NCI-H2029 treated with DMSO at 0.1 percent for 48 hours (cell line): ENCODE results near the gene IGF2BP2.

Source experiments
- DNase-seq: peaks from one replicate; lab custom pipeline; 2025; lab: John Stamatoyannopoulos, UW

Gene IGF2BP2

DNA sequence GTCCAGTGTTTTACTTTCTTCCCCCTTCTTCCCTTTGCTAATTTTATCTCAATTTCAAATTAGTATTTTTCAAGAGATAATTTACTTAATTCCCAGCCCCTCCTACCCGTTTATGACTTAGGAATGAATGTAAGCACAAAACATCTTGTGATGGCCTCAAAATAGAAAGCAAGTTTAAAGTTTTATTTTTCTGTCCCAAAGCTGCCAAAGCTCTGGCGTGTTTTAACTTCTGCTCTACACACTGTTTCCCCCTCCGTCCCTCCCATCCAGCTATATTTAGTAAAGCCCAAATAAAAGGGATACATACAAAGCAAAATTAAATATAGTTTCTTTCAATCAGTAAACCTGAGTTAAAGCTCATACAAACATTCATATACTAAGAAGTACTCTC, 59.9 kb downstream of the IGF2BP2 start:
- no peak for DNase-seq

DNA sequence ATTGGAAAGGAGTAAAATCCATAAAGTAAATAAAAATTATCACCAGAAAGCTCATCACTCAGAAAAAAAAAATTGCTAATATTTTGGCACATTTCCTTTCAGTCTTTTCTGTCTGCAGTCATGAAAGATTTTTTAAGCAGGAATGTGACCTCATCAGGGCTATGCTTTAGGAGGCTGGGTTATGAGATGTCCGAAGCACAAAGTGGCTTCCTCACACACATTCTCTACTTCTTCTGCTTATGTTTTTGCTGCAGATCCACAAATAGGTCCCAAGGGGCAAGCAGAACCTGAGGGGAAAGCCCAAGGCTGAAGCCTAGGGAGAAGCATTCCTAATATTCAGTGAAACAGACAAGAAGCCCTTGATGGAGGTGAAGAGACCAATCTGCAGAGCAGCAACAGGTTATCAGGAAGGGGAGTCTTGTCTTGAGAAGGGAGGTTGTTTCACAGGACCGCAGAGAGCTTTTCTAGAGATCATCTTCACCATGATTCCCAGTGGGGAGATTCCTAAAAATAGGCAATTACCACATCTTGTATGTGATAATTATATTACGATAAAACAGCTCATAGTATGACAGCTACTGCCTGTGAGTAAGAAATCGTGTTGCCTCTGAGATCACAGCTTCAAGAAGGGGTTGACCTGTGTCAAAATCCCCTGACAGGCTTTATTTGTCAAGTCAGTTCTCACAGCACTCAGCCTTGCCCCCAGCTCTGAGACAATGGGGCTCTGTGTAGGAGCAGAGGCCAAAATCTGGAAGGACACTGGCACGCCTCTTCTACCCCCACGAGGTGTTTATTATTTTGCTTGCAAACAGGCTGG, 60.5 kb downstream of the IGF2BP2 start:
- no peak for DNase-seq

DNA sequence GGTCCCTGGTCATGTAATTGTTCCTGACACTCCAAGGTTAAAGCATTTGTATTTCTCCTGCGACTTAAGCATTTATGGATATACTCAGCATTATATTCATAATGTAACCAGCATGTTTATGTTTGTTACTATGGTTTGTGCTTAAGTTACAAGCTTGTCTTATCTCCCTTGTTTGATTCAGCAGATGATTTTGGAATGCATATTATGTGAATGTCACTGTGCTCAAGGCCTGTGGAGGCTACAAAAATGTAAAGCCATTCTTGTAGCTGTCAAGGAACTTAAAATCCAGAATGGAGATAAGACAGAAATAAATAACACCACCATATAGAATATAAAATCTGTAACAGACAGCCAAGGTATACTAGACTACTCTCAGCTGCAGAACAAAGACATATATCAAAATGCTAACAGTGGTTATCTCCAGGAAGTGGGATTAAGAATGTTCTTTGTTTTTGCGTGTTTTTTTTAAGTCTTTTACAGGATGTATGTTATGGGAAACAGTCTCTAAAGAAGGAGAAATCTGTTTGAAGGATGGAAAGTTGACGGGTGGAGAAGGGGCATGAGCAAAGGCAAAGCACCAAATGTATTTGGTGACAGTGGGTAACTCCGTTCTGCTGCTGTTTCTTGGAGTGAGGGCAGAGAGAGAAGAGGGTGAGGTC, 61.4 kb downstream of the IGF2BP2 start:
- DNase-seq, result no peak

DNA sequence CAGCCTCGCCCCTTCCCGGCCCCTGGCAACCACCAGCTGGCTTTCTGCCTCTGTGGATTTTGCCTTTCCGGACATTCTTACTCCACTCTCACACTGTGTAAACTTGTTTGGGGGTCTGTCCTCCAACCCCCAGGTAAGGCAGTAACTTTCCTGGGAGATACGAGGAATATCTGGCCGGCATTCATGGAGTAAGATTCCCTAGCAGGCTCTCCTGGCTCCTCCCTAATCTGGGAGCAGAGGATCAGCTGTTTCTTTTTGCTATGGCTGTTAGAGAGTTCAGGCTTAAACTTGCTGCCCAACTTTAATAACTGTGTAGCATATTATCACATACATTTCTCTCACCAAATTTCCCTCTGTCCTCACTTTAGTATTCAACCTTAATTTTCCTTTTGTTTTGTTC, 64.3 kb downstream of the IGF2BP2 start:
- no peak for DNase-seq

GRCh38 chr3:185760088-185760487, 64.8 kb downstream of the IGF2BP2 start:
- no peak for DNase-seq

DNA sequence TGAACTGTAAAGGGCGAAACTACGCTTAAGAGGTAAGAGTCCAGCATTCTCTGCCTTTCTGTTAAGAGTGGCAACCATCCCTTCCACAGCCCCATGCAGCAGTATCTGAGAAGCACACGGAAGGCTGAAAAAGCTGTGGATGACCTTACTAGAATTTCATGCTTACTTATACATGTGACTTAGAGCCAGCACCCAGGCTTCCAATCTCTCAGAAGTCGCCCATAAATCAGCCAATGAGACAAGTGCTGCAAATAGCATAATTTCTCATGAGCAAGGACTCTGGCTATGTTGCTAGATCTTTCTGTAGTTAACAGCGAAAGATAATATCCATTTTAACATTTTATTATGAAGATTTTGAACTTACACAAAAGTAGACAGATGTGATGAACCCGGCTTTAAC, 65.3 kb downstream of the IGF2BP2 start:
- DNase-seq, result no peak

DNA sequence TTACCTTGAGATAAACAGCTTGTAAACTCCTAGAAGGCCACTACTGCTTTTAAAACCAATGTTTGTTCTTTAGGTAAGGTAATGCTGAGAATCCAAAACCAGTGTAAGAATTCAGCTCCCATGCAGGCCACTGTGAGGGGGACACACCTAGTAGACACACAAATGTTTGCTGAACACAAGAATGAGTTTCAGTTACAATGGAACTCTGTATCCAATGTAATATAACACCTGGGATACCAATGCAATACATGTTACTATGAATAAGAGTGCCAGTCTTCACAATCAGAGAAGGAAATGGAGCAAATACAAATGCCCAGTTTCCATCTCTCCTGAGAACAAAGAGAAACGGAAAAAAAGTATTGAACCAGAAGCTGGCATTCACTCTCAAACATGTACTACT, 65.9 kb downstream of the IGF2BP2 start:
- DNase-seq, result peak; percentile 24

DNA sequence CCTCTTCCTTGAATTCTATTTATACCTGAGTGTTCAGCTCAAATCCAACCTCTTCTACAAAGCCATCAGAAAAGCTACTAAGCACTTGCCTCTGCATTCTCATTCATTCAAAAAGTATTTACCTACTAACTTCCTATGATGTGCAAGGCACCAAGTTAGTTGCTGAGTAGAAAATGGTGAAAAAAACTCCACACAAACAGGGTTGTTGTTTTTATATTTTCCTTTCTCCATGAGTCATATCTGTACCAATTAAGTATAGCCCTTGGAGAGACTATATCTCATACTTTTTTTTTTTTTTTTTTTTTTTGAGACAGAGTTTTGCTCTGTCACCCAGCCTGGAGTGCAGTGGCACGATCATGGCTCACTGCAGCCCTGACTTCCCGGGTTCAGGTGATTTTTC, 67.7 kb downstream of the IGF2BP2 start:
- no peak for DNase-seq

GRCh38 chr3:185756477-185756876, 68.4 kb downstream of the IGF2BP2 start:
- DNase-seq, result no peak

- no peak for DNase-seq
Measured at GRCh38 chr3:185754920-185755319, 69.9 kb downstream of the IGF2BP2 start.

DNA sequence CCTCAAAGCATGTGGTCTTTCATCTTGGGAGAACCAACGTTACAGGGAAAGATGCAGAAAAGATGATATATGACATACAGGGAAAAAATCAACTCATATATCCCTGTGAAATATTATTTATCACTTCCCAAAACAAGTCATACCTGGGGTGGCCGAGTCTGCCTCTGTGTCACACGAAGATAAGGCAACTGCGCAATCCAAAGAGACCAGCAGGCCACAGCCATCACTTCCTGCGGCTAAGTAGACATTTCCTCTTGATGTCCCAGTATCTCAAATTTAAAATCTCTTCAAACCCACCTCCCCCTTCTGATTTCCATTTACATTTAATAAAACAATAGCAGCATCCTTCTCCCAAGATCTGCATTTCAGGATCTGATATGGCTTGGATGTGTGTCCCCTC, 71.5 kb downstream of the IGF2BP2 start:
- DNase-seq, result no peak

DNA sequence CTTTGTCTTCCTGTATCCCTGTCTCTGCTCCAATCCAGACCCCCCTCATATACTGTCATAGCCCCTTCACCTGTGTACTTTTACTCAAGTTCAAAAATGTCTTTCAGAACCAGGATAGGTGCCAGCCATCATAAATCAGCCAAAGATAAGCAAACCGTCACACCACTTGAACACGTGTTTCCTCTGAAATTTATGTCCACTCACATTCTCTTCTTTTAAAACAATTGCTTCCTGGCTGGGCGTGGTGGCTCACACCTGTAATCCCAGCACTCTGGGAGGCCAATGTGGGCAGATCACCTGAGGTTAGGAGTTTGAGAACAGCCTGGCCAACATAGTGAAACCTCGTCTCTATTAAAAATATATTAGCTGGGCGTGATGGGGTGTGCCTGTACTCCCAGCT, 74.1 kb downstream of the IGF2BP2 start:
- DNase-seq, result no peak

DNA sequence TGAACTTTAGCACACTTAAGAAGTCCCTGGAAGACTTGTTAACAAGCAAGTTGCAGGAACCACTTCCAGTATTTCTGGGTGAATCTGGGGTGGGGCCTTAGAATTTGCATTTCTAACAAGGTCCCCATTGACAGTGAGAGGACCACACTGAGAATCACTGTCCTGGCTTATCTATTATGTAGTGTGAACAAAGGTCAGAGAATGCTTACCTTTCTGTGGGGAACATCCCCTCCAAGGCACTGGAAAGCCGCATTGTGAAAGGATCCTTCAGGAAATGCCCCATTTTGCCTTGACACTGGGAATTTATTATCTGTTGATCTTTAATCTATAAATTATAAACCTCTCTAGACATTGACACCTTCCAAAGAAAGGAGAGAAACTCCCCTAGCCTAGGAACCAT, 74.8 kb downstream of the IGF2BP2 start:
- no peak for DNase-seq

- DNase-seq, result no peak
Measured at GRCh38 chr3:185746470-185746869, 78.4 kb downstream of the IGF2BP2 start.

DNA sequence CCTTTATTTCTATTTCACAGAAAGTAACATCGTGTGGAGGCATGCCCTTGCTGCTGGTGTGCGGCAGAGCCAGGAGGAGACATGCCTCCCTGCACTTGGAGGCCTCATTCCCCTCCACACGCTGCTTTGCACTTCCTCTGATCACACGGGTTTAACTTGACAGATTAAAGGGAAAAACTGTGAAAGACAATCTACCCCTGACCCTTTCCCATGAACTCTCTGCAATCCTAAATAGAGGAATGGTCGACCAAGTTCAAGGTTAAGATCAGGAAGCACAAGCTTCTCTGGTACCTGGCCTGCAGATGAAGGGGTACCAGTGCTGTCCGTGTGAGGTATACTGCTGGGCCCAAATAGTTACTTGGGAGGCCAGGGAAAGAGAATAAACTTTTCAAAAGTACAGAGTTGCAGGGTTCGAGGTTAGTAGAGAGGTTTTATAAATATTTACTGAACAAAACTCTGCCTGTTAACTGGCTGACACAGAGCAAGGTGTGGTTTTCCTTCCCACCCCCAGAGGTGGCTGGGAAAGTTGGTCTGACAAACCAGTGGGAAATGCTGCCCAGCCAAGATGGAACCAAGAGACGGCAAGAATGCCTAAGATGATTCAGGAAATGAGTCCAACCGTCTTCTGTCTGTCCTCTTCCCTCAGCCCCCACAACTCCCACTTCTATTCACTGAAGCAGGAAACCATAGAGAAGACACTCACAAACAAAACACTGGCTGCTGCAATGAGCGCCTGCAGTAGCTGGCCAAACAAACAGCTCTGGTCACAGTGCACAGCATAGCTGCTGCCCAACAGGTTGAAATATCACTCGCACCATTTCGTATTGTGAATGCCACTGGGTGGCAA, 79.6 kb downstream of the IGF2BP2 start:
- no peak for DNase-seq

DNA sequence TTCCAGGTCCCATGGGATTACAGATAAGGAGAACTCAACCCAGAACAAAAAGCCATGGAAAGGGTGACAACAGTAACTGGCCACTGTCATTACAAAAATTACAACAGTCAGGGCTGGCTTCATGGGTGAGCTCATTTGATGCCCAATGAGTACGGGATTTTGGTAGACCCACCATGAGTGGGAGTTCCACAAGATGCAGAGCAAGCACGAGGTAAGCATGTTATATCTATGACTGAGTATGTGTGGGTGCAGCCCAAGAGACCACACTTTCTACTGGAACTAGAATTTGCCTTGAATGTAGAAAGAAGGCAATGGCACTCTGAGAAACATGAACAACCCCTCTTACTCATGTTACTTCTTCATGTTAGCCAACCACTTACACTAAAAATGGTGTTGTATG, 83.3 kb downstream of the IGF2BP2 start:
- DNase-seq, result no peak

GRCh38 chr3:185740133-185740532, 84.7 kb downstream of the IGF2BP2 start:
- no peak for DNase-seq

GRCh38 chr3:185739264-185739701, 85.6 kb downstream of the IGF2BP2 start:
- DNase-seq, result no peak

- DNase-seq, result no peak
Measured at GRCh38 chr3:185737740-185738680, 86.8 kb downstream of the IGF2BP2 start.

DNA sequence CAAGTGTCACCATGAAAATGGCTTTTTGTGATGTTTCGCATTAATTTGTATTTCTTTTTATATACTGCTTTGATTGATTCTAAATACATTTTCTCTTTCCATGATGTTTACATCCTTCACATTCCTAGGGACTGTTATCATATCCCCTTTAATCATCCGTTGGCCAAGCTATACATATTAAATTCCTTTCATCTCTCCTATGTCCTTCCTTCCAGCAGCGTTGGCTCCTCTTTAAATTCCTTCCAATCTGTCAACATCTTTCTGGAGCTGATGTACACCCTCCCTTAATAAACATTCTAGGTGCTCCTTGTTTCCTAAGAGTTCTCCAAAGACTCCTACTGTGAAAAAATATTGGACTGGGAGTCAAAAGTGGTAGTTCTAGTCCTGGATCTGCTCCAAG, 87.8 kb downstream of the IGF2BP2 start:
- DNase-seq, result no peak

GRCh38 chr3:185734725-185735096, 90.1 kb downstream of the IGF2BP2 start:
- no peak for DNase-seq
